Stimulated activated CD8-positive, alpha-beta memory T cell treated with anti-CD3 and anti-CD28 coated beads, Interleukin-7, amount 100 ng/mL, for 24 hours (primary cell): ENCODE results near the gene PRPF40B.
A peak's percentile ranks its signal among the peaks of the same experiment; 100 is the strongest.
"Not testable (repeated sequence)": the region's sequence is repeated elsewhere in the genome, so short reads cannot be mapped to it uniquely, and the experiment has no call there.

Experiments
- DNase-seq: peaks from one replicate; pipeline ENCODE4 v3.0.0-alpha.2; 2020; ENCODE audit warnings: low read depth

PRPF40B gene

DNA sequence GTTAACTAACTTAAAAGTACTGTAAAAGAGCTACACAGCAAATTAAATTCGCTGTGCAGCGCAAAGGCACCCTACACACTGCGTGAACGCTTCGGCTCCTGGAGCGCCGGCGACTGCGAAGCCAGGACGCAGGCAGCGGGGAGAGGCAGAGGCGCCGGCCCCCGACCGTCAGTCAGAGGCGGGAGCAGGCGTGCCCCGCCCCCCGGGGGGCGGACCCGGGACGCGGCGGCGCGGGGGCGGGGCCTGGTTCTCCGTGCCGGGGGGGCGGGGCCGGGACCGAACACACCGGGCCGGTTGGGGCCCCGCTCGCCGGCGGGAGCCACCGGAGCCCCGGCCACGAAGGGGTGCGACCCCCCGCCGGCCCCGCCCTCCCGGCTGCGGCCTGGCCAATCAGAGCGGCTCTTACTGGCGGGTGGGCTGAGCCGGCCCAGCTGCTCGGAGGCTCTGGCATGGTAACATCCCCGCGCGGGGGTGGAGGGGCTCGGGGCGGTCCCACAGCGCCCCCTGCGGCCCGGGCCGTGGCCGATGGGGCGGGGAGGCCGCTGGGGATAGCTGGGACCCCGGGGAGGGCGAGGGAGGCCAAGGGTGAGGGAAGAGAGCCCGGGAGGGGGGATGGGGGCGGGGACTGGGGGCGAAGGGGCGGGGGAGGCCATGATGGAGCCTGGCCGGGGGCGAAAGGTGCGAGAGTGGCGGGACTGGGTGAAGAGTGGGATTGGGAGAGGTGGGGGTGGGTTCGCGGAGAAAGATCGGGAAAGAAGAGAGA is at the start of gene PRPF40B:
Gene PRPF40B, plus strand, starts transcription at position 420 of the 763 bp plus-strand sequence. Its CDS starts 30 bp downstream, at position 450.
- peak; percentile 64 for DNase-seq

DNA sequence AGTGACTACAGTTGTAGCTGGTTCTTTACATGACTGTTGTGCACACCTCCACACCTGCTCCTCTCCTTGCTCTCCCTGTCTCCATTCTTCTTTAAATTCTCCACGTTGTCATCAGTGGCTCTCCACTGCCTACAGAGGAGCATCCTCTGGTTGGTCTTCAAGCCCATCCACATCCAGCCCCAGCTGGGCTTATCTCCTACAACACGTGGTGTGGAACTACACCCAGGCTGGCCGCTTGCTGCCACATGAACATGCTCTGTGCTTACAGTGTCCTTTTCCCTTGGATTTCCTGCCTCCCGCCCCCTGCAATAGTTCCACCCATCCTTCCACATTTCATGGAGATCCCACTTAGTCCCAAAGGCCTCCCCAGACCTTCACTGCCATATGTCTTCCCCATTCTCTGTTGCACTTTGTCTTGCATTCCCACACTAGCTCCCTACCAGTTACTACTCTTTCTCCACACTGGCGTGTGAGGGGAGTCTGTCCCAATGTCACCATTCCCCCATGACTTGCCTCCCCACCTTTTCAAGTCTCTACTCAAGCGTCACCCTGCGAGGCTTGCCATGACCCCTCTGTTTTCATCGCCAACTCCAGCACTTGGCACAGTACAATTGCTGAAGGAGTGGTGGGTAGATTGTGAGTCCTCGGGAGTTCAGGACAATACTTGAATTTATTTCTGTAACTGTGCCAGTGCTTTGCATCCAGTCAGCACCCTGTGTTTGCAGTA is 45.6 kb upstream of the PRPF40B start:
- DNase-seq = no peak

DNA sequence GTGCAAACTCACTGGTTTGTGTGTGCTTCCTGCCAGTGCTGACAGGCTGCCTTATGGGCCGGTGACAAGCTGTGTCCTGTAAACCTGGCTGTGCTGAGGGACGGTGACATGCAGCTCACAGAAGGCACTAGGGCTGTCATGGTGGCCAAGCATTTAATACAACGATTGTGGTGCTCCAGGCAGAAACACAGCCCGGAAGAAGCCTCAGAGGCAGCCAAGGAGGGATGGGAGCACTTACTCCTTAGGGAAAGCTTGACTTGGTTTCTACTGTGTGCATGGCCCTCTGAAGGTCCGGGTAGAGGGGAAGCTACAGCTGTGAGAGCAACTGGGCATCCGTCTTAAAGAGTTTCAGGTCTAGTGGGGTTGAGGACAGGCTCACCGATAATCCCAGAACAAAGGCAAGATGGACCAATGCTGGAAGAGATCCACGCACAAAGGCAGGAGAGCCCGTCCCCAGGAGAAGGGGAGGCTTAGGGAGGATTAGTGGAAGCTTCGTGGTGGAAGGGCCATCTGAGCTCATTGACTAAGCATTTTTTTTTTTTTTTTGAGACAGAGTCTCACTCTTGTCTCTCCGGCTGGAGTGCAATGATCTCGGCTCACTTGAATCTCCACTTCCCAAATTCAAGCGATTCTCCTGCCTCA is 44.8 kb upstream of the PRPF40B start:
- no peak for DNase-seq

DNA sequence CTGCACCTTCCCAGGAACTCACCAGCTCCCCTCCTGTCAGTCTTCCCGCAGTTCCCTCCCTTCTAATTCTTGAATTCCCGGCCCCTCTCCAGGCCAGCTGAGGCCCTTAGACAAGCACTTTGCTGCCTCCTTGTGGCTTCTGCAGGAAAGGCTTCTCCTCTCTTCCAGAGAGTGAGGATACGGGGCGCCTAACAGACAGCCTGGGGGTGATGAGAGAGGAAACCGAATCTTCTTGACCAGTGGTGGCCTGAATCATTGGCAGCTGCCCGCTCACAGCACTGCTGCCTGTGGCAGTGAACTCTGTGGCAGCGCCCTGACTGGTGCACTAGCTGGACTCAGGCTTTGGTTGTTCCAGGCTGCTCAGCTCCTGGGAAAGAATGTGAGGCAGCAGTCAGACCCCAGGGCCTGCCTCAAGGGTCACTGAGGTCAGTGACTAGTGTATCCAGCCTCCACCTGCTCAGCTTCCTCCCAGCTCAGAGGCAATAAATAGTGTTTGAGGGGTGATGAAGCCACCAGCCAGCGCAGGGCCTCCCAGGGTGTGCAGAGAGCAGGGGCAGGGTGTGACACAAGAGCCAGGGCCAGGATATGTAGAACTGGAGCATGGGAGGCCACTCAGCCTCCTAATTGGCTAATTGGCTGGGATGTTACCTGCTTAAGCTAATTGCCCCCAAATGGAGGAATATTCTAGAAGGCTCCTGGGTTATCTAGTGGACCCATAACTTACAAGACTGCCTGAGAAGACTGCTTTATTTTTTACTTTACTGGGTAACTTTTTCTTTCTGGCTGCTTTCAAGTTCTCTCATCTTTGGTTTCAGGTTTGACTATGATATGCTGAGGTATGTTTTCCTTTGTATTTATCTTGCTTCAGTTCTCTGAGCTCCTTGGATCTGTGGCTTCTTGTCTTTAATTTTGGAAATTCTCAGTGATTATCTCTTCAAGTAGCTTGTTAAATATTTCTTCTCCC is 42.5 kb upstream of the PRPF40B start:
- DNase-seq = peak; percentile 20

DNA sequence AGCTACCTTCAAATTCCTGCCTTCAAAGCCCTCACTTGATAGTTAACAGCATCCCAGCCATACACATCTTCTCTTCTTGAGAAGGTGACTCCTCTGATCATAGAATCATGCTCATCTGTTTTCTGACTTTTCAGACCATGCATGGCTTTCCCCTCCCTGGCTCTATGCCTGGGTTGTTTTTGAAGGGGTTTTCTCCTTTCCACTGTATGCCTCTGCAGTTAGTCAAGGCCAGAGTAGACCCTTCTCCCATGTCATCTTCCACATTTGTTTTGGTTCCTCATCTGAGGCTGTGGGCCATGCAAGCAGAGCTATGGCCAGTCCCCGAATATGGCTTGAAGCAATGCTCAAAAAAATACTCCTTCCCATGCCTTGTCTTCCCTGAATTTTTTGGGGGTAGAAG is 41.2 kb upstream of the PRPF40B start:
- no peak for DNase-seq

DNA sequence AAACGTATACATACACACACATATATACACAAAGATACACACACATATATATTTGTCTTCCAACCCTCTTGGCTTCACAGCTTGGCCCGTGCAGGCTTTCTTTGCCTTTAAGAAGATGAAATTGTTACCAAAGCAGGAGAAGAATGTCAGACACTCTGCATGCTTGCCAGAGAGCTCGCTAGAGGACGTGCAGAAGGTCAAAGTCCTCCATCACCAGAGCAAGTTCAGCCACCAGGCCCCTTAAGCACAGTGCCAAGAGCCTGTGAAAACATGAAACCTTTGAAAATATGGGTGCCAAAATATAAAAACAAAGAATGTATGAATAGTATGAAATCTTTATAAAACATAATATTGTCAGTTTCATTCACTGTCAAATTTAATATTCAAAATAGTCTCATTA is 40.5 kb upstream of the PRPF40B start:
- no peak for DNase-seq

DNA sequence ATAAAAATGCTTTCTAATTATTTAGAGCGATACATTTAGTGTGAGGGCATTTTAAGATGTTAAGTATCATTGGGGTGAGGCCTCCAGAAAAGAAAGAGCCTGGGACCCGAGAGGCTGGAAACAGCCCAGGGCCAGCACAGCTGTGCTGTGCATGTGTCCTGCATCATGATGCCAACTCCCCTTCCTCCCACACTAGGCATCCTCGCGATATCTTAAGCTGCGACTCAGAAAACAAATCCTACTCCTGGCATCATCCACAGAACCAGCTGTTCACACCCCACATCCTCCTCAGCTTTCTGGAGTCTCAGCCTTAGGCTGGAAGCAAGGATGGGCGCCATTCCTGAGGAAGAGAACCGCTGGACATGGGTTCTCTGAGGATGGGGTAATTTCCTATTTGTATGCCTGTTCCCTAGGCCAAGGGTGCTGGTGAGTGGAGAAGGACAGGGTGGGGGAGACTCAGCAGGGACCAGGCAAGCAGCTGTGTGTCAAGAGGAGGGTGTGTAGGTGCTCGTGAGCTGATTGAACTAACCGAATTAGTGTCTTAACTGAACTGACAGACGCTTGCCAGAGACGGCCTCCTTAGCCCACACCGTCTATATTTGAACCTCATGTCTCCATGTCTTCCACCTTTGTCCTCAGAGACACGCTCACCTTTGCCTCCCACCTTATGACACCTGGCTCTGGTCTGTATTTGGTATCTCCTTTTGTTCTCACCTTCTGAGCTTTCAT is 39.8 kb upstream of the PRPF40B start:
- DNase-seq = no peak

DNA sequence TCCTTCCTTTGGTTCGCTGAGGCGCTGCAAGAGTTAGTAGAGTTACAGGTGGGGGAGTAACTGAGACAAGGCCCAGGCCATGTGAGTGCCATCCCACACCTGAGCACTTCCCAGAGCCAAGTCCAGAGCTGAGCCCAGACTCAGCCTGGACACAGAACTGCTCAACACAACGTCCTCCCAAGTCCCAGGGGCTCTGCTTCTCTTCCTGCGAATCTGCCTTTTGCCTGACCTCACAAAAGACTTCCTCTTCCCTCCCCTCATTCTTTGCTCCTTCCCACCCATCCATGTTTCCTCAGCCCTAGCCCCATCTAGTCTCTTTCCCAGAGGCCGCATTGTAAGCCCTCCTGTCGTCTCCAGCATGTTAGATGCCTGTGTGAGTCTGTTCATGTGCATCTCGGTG is 38.8 kb upstream of the PRPF40B start:
- DNase-seq = no peak

DNA sequence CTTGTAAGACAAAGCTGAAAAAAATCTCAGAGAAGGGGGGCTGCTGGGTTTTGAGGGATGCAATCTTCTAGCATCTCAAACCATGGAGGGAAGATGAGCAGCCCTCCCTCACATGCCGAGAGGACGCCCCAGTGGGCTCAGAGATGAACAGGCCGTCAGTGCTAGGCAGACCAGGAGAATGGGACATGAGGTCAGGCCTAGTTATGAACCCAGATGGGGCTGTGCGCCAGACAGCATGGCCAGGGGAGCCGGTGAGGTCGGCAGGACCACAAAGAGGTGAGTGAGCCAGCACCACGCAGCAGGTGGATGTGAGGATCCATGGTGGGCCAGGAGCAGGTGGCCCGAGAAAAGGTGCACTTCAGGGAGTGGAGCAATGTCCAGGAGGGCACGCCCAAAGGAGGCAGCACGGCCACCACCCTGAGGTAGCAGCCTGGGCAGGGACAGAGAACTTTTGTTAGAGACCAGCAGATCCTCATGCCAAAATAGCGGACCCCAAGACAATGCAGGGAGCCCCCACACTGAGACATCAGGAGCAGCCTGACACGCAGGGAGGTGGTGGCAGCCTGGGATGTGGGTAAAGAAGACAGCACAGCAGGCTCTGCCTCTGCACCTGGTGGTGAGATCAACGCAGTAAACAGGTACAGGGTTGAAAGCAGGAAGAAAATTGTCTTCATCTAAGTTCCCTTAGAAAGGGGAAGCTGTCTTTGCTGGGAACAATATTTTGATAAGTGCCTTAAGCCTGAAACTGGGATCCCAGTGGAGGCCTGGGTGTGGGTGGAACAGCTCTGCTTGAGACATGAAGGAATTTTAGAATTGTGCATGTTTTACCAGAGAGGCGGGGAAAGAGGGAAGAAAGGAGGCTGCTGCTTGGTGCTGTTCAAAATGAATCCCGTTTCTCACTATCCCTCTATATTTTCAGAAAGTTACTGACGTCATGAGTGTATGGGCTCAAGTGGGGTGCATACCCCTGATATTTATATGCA is 37.6 kb upstream of the PRPF40B start:
- DNase-seq = no peak

DNA sequence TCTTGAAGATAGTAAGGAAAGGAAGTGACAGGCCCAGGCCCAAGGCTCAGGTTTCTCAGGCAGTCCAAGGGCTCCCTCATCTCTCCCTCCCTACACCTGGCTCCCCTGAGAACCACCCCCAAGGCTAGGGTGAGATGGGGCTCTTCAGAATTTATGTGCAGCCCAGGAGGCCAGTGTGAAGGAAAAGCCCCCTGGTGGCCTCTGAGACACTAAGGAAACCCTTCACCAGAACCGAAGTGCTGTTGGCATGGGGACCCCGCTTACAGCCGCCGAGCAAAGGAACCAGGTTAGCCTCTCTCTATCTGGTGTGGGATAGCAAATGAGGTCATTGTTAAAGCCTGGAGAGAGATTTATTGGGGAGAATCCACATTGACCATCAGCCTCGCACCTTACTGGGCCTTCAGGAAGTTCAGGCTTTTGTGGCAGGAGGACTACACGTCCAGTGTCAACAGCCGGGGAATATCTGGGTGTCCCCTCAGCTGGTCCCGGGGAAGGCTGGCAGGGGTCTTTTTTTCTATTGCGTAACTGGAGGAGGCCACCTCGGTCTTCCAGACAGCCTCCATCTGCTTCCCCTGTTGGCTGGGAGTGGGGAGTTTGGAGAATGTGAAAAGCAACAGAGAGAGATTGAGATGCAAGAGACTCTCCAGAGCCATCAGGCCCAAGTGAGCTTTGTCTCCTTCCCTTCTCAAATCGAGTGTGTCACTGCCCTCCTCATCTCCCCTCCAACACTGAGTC is 36.0 kb upstream of the PRPF40B start:
- no peak for DNase-seq

DNA sequence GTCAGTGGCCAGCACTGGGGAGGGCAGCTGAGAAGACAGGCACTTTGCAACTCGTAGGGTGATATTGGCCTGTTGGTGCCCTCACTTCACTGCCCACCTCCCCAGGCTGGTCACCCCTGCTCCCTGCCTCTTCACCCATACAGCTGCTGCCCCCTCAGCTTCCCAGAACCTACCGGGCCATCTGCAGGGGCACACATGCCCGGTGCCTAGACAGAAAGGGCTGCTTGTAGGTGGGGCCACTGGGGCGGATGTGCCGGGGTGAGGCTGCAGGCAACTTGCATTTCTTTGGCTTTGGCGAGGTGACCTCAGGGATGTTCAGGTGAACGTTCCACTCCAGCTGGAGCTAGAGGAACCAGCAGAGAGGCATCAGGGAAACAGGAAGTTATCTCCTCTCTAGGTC is 35.1 kb upstream of the PRPF40B start:
- no peak for DNase-seq

DNA sequence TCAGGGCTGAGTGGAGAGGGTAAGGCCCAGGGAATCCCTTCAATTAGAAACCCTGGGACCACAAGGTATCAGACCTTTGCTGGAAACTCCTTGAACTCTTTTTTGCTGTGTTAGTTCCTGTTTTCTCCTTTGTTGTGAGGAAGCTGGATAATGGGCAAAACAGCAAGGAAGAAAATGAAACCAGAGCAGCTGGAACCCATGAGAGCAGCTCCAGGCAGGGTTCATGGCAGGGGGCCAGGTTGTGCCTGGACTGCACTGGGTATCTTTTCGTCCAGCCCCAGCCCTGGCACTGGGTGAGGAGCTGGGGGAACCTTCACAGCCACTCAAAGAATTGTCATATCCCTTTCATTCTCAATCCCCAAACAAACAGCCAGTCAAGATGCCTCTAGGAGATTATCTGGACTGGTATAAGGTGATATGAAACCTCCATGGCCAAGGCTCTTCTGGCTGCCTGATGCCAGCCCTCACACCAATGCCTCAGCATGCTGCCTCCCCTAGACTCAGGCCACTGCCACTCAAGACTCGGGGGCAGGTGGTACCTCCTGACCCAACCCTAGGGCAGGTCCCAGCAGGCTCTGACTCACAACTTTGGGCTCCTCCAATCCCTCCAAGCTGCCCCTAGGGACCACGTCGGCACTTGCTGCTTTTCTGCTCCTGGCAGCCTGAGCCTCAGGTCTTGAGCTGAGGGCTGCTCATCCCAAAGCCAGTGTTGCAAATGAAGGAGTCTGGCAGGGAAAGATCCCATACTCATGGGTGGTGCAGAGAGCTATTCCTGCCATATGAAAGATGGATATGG is 34.4 kb upstream of the PRPF40B start:
- DNase-seq = no peak

DNA sequence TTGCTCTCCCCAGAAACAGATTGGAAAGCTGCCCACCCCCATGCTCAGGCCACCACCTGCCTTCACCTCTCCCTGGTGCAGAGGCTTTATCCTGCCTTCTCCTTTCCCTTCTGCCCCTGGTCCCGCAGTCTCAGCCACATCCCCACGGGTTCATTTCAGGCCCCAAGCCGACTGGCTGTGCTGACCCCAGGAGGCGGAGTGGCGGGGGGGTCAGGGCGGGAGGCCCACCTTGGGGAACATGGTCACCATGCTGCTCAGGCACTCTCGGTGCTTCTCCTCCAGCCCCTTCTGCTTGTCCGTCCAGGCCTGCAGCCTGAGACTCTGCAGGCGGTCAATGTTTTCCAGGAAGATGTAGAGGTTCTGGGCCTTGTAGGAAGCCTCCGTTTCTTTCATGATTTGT is 24.8 kb upstream of the PRPF40B start:
- no peak for DNase-seq

DNA sequence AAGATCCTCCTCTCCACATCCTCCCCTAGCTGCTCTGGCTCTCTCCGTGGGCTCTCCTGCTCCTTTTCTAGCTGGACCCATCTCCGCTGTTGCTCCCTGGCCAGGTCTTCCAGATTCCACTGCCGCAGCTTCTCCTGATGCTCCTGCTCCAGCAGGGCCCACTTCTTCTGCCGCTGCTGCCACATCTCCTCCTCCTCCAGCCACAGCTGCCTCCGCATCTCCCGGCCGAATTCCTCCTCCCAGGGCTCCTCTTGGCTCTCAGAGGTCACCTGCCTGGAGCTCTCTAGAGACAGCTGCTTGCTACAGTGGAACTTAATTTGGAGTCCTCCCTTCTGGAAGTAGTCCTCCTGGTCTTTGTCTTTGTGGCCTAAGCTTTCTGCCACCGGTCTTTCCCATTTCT is 23.4 kb upstream of the PRPF40B start:
- DNase-seq = no peak

DNA sequence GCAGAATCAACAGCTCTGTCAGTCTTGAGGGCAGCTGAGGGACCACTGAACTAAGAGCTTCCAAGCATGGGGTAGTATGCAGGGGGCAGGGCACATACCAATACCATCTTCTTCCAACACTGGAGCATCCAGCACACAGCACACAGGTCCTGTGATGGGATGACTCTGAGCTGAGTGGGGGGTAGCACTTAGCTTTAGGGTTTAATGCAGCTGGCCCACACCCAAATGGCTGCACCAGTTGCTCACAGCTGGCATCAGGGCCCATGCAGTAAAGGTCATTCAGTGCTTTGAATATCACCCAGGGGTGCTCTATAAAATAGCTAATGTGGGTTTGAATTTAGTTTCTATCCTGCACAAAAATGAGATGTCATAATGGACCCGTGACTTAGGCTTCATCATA is 19.6 kb upstream of the PRPF40B start:
- DNase-seq = no peak

DNA sequence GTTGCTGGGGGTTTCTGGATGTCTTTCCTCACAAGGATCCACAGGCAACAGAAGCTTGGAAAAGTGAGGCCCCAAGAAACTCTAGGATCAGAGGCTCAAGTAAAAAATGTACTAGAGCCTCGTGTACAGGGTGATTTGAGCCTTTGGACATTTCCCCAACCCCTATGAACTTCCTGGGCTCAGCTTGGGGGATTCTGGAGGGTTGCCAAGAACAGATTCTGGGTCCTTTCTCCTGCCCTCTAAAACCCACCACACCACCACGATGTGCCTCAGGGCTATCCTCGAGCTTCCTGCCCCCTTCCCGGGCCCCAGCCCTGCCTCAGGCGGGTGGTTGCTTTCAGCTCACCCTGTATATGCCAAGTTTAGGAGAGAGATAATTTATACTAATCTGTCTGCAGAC is 18.5 kb upstream of the PRPF40B start:
- no peak for DNase-seq

DNA sequence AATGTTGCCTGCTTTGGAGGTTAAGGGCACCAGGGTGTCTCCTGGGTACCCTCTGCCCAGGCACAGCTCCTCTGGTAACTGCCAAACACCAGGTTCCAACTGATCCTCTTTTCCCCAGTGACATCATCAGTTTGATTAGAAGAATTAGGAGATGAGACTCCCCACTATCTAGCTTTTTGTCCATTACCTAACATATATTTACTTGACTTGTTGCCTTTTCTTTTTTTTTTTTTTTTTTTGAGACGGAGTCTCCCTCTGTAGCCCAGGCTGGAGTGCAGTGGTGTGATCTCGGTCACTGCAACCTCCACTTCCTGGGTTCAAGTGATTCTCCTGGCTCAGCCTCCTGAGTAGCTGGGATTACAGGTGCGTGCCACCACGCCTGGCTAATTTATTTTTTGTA is 17.8 kb upstream of the PRPF40B start, which contains the start of gene FAM186B:
Gene FAM186B, minus strand, starts transcription at position 101 of the 400 bp plus-strand sequence. CDS start 162 bp downstream, outside the sequence.
- DNase-seq = not testable (repeated sequence)
